Measurements from ENCODE around the gene OSR1. TPM values are rescaled to one million over a fixed set of nuclear protein-coding genes. Genes with fewer than 3 reads are reported as not detected.
"Not testable (repeated sequence)": the region's sequence is repeated elsewhere in the genome, so short reads cannot be mapped to it uniquely, and the experiment has no call there.

Gene OSR1
- total and polyA plus RNA-seq, 2 of the 4 experiments (the other 2 are of a cell fraction), result 12.4 to 48.0 TPM

- H4K5ac ChIP-seq (ENCODE audit: low read depth, low read length); H3K23ac ChIP-seq (ENCODE audit: low read depth, low read length); H3K14ac ChIP-seq (replicated peaks; ENCODE audit: low read depth, low read length); H2BK120ac ChIP-seq (ENCODE audit: low read depth, low read length); H3K9me3 ChIP-seq (ENCODE audit: control insufficient read depth, insufficient read depth, low read length); H3K9me1 ChIP-seq (ENCODE audit: insufficient read depth, low read length); H3K4me2 ChIP-seq (ENCODE audit: low read depth, low read length); H3K79me1 ChIP-seq (ENCODE audit: low read depth in 1 of 2, low read length in 2 of 2); intact Hi-C loops (cut with micrococcal nuclease); H4K20me1 ChIP-seq (ENCODE audit: insufficient read depth, low read length); H3K9ac ChIP-seq (ENCODE audit: low read depth, low read length); H2AK5ac ChIP-seq (ENCODE audit: low read depth, low read length); H3K56ac ChIP-seq (ENCODE audit: extremely low read depth, insufficient read depth, low read length); H2BK5ac ChIP-seq (ENCODE audit: low read depth, low read length, poor library complexity, severe bottlenecking); H2BK20ac ChIP-seq (ENCODE audit: low read depth, low read length); H3K18ac ChIP-seq (ENCODE audit: low read depth, low read length); H2BK15ac ChIP-seq (ENCODE audit: low read depth, low read length); H3K27ac ChIP-seq (ENCODE audit: insufficient read depth, low read length); H2AFZ ChIP-seq (replicated peaks; ENCODE audit: low read length, poor library complexity); in situ Hi-C loops (cut with MboI; ENCODE audit: low sequenced_read_pairs); H2AK9ac ChIP-seq (replicated peaks; ENCODE audit: low read depth, low read length, poor library complexity); dilution Hi-C loops (cut with HindIII; ENCODE audit: low sequenced_read_pairs, unreplicated experiment); H3K27me3 ChIP-seq (ENCODE audit: control insufficient read depth, insufficient read depth, low read length); DNase-seq; BruUV-seq (replicated peaks); H4K8ac ChIP-seq (ENCODE audit: low read depth in 2 of 2, low read length in 2 of 2); H4K91ac ChIP-seq (ENCODE audit: insufficient read depth, low read depth, low read length); H3K4ac ChIP-seq (ENCODE audit: low read depth, low read length); H3K4me3 ChIP-seq (ENCODE audit: insufficient read depth, low read depth, low read length); H3K4me1 ChIP-seq (ENCODE audit: control insufficient read depth, insufficient read depth, low read length); H3K36me3 ChIP-seq (ENCODE audit: control insufficient read depth, insufficient read depth, low read length): not testable (repeated sequence)
- ChIA-PET CTCF (interaction anchor here (1.0 kb wide), 1 partner anchor 8 kb away, joined by 3 read pairs; no protein-coding TSS in a partner anchor), POLR2A (ENCODE audit: unreplicated experiment) (interaction anchor here (0.5 kb wide), 1 partner anchor 184 kb away, joined by 3 read pairs; no protein-coding TSS in a partner anchor)
- 0 out of 2 replicates have a peak, but pooled peaks have one; percentile 27 for ATAC-seq (ENCODE audit: low read depth)
- no CpG with 5 or more reads among the region's 15 CpGs for WGBS, 2 experiments (ENCODE audit: extremely low coverage in 2 of 2, insufficient read length in 1 of 2)
Observed at GRCh38 chr2:19305400-19306055, 52.9 kb downstream of the OSR1 start.

Measured in IMR-90 (cell line).